ENCODE results near the gene OBSCN. TPM values are rescaled to one million over a fixed set of nuclear protein-coding genes. Genes with fewer than 3 reads are reported as not detected.

OBSCN gene
- total RNA-seq, 2 experiments from 2014 or later, result 14.3 to 14.9 TPM

DNA sequence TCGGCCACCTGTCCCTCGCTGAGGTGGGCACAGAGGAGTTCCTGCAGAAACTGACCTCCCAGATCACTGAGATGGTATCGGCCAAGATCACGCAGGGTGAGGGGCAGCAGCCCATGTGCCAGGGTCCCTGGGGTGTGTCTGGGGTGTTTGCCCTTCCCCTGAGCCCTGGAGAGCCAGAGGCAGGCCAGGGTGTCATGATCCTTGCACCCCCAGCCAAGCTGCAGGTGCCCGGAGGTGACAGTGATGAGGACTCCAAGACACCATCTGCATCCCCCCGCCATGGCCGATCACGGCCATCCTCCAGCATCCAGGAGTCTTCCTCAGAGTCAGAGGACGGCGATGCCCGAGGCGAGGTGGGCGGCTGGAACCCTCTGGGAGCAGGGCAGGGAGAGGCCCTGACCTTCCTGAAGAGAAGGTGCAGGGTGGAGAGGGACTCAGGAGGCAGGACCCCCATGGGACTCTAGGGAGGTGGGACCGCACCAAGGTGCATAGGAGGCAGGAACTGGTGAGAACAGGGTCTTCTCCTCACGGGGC lies 129.3 kb downstream of the OBSCN start:
- H3K36me3 Mint-ChIP-seq, result no peaks in the 10 kb centered on the region
- DNase-seq, result no peak
- no peaks in the 10 kb centered on the region for H3K4me1 Mint-ChIP-seq (ENCODE audit: low read depth)
- POLR2A ChIA-PET, result no interaction called here
- CTCF ChIA-PET, result no interaction called here
- no peaks in the 10 kb centered on the region for H3K9me3 Mint-ChIP-seq
- no peak overlapping the region for H3K4me3 Mint-ChIP-seq
- intact Hi-C loops (cut with micrococcal nuclease), result no loop called here
- no peaks in the 10 kb centered on the region for H3K27me3 Mint-ChIP-seq
- H3K27ac Mint-ChIP-seq, result no peak overlapping the region

DNA sequence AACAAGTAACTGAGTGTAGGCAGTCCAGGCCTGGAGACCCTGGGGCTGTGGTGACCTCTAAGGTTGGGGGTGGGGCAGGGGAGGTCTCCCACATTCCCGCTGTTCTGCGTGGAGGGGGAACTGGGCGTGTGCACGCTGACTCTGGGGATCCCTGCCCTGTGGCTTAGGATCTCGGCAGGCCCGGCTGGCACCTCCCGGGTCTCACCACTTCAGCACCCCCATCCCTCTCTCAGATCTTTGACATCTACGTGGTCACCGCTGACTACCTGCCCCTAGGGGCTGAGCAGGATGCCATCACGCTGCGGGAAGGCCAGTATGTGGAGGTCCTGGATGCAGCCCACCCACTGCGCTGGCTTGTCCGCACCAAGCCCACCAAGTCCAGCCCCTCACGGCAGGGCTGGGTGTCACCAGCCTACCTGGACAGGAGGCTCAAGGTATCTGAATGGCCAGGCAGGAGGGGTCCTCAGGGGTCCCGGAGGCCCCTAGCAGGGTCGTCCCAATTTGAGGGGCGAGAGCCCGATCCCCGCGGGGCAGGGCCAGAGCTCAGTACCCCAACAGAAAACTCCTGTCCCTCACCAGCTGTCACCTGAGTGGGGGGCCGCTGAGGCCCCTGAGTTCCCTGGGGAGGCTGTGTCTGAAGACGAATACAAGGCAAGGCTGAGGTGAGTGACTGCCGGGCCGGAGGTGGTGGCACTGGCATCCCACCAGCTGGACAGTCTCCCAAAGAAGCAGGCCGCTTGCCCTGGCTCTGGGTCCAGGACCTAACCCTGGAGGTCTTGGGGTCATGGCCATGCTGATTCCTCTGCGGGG lies 130.1 kb downstream of the OBSCN start:
- no peak overlapping the region for H3K4me3 Mint-ChIP-seq
- no peak overlapping the region for H3K27ac Mint-ChIP-seq
- CTCF ChIA-PET, result no interaction called here
- H3K4me1 Mint-ChIP-seq (ENCODE audit: low read depth), result no peaks in the 10 kb centered on the region
- H3K27me3 Mint-ChIP-seq, result no peaks in the 10 kb centered on the region
- H3K9me3 Mint-ChIP-seq, result no peaks in the 10 kb centered on the region
- POLR2A ChIA-PET, result no interaction called here
- intact Hi-C loops (cut with micrococcal nuclease), result no loop called here
- peaks cover 2% of the 10 kb centered on the region for H3K36me3 Mint-ChIP-seq
- no peak for DNase-seq

DNA sequence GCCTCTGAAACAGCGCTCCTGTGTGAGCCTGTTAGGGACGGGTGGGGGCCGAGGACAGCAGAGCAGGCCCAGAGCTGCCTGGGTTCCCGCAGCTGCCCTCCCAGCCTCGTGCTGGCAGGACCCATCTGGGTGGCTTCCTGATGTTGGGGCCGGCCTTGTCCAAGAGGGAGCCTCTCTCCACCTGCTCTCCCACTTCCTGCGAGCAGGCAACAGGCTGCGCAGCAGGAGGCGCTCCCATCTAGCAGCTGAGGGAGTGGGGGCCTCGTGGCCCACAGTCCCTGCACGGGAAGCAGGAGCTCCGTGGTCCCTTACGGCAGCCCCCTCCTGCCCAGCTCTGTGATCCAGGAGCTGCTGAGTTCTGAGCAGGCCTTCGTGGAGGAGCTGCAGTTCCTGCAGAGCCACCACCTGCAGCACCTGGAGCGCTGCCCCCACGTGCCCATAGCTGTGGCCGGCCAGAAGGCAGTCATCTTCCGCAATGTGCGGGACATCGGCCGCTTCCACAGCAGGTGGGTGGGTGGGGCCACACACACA lies 130.7 kb downstream of the OBSCN start:
- DNase-seq, result no peak
- POLR2A ChIA-PET, result no interaction called here
- Mint-ChIP-seq H3K27me3 (no peaks in the 10 kb centered on the region), H3K27ac (no peak overlapping the region), H3K9me3 (peaks cover under 1% of the 10 kb centered on the region), H3K36me3 (peaks cover 2% of the 10 kb centered on the region), H3K4me1 (ENCODE audit: low read depth) (no peaks in the 10 kb centered on the region), H3K4me3 (no peak overlapping the region)
- CTCF ChIA-PET, result no interaction called here
- intact Hi-C loops (cut with micrococcal nuclease), result no loop called here

DNA sequence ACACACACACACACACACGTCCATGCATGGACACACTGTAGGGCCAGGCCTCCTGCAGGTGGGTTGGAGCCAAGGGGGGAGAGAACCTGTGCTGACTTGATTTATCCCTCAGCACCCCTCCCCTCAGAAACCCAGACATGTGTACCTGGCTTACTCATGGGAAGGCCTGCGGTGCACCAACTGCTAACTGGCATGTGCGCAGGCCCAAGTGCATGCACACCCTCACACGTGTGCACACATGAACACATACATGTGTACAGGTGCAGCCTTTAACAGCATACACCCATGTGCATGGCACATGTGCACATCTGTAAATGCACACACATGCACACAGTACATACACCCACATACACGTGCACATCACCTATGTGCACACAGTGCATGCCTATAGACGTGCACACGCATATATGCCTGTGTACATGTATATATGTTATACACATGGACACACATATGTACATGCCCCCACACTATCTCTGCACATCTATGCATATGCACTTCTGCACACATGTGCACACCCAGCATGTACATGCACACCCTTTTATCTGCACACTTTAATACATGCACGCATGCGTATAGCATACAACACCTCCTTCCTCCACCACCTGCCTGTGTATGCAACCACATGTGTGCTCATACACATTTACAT lies 131.3 kb downstream of the OBSCN start:
- Mint-ChIP-seq H3K4me3 (no peak overlapping the region), H3K27me3 (no peaks in the 10 kb centered on the region), H3K9me3 (peaks cover 6% of the 10 kb centered on the region), H3K27ac (no peak overlapping the region), H3K36me3 (peaks cover 2% of the 10 kb centered on the region), H3K4me1 (ENCODE audit: low read depth) (no peaks in the 10 kb centered on the region)
- ChIA-PET POLR2A (no interaction called here), CTCF (no interaction called here)
- DNase-seq, result no peak
- intact Hi-C loops (cut with micrococcal nuclease), result no loop called here

DNA sequence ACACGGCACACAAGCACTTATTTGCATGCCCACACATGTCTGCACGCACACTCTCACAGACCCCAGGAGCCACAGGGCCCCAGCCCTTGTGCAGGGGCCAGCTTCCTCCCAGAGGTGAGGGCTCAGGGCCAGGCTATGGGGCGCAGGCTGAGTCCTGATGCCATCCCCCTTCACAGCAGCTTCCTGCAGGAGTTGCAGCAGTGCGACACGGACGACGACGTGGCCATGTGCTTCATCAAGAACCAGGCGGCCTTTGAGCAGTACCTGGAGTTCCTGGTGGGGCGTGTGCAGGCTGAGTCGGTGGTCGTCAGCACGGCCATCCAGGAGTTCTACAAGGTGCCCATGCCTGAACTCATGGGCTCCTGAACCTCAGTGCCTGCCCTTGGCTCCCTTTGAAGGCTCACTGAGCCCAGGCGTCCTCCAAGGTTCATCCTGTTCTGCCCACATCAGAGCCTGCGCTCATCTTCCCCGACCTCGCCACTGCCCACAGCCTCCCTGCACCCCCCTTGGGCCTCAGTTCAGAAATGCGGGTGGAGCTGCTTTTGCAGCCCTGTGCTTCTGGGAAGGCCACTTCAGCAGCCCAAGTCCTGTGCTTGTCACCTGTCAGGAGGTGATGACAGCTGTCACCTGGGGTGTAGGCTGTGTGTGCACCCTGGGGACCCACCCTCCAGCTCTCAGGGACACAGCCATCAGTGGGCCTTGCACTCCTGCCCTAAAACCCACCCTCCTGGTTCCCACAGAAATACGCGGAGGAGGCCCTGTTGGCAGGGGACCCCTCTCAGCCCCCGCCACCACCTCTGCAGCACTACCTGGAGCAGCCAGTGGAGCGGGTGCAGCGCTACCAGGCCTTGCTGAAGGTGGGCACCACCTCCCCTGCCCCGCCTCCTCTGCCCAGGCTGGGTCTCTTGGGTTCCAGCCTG lies 132.2 kb downstream of the OBSCN start:
- Mint-ChIP-seq H3K27ac (no peak overlapping the region), H3K9me3 (peaks cover 9% of the 10 kb centered on the region), H3K36me3 (peaks cover 2% of the 10 kb centered on the region), H3K27me3 (no peaks in the 10 kb centered on the region), H3K4me3 (no peak overlapping the region), H3K4me1 (ENCODE audit: low read depth) (no peaks in the 10 kb centered on the region)
- intact Hi-C loops (cut with micrococcal nuclease), result no loop called here
- ChIA-PET POLR2A (no interaction called here), CTCF (no interaction called here)
- DNase-seq, result no peak

DNA sequence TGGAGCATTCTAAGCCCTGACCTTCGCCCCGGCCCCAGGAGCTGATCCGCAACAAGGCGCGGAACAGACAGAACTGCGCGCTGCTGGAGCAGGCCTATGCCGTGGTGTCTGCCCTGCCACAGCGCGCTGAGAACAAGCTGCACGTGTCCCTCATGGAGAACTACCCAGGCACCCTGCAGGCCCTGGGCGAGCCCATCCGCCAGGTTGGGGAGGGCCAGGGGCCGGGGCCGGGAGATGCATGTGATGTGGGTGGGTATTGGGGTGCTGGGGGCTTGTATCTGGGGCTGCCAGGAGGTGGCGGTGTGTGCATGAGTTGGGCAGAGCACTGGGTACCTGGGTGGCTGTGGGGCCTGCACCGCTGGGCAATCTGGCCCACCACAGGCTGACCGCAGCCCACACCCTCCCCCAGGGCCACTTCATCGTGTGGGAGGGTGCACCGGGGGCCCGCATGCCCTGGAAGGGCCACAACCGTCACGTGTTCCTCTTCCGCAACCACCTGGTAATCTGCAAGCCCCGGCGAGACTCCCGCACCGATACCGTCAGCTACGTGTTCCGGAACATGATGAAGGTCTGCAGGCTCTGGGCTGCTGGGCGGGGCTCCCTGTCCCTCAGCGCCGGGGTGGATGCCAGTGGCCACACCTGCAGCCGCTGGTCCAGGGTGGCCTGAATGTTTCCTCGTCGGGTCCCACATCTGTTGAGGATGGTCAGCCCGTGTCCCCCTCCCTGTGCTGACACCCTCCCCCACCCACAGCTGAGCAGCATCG lies 133.0 kb downstream of the OBSCN start:
- DNase-seq, result no peak
- CTCF ChIA-PET, result no interaction called here
- no peaks in the 10 kb centered on the region for H3K27me3 Mint-ChIP-seq

DNA sequence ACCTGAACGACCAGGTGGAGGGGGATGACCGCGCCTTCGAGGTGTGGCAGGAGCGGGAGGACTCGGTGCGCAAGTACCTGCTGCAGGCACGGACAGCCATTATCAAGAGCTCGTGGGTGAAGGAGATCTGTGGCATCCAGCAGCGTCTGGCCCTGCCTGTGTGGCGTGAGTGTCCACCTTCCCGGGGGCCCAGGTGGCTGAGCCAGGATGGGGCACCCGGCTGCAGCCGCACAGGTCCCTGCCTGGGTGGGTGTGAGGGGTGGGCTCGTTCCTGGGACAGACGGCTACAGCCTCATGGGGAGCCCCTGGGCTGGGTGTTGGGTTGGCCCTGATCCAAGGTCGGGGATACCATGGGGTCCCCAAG lies 133.6 kb downstream of the OBSCN start:
- no peaks in the 10 kb centered on the region for H3K27me3 Mint-ChIP-seq
- ChIA-PET CTCF (no interaction called here), POLR2A (no interaction called here)
- H3K27ac Mint-ChIP-seq, result no peak overlapping the region
- H3K9me3 Mint-ChIP-seq, result peaks cover 9% of the 10 kb centered on the region
- intact Hi-C loops (cut with micrococcal nuclease), result no loop called here
- no peaks in the 10 kb centered on the region for H3K4me1 Mint-ChIP-seq (ENCODE audit: low read depth)
- peaks cover 2% of the 10 kb centered on the region for H3K36me3 Mint-ChIP-seq
- no peak overlapping the region for H3K4me3 Mint-ChIP-seq
- no peak for DNase-seq

More for the DNA sequence above, 133.0 kb downstream of the OBSCN start:
- no peak overlapping the region for H3K27ac Mint-ChIP-seq
- no peak overlapping the region for H3K4me3 Mint-ChIP-seq
- peaks cover 2% of the 10 kb centered on the region for H3K36me3 Mint-ChIP-seq
- H3K4me1 Mint-ChIP-seq (ENCODE audit: low read depth), result no peaks in the 10 kb centered on the region
- H3K9me3 Mint-ChIP-seq, result peaks cover 9% of the 10 kb centered on the region
- POLR2A ChIA-PET, result no interaction called here
- intact Hi-C loops (cut with micrococcal nuclease), result no loop called here

DNA sequence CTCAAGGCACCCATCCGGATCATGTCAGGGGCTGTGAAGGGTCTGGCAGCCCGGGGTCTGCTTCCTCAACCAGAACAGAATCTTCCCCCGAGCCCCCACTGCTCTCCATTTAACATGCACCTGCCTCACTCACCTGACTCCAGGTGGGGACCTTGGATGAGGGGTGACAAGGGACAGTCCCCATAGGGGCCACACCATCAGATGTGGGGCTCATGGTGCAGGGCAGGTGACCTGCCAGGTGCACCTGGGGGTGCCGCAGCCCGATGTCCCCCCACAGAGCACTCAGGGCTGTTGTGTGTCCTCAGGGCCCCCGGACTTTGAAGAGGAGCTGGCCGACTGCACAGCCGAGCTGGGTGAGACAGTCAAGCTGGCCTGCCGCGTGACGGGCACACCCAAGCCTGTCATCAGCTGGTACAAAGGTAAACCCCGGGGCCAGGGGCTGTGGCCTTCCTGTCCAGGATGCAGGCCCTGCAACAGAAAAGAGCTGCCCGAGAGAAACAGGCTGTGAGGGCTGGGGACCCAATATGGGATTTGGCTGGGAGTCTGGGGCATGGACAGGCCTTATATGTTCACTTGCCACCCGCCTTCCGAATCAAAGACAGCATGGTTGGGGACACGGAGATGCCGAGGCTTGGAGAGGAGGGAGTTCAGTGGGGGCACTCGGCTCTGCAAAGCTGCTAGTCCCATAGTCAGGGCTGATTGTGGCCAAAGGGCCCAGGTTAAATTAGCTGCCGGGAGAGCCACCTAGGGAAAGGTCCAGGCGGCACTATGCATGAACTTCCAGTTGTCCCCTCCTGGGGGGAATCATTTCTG lies 134.2 kb downstream of the OBSCN start:
- Mint-ChIP-seq H3K9me3 (peaks cover 9% of the 10 kb centered on the region), H3K36me3 (peaks cover 2% of the 10 kb centered on the region), H3K4me3 (no peak overlapping the region), H3K4me1 (ENCODE audit: low read depth) (no peaks in the 10 kb centered on the region), H3K27ac (no peak overlapping the region), H3K27me3 (no peaks in the 10 kb centered on the region)
- intact Hi-C loops (cut with micrococcal nuclease), result no loop called here
- no peak for DNase-seq
- POLR2A ChIA-PET, result no interaction called here
- CTCF ChIA-PET, result no interaction called here

DNA sequence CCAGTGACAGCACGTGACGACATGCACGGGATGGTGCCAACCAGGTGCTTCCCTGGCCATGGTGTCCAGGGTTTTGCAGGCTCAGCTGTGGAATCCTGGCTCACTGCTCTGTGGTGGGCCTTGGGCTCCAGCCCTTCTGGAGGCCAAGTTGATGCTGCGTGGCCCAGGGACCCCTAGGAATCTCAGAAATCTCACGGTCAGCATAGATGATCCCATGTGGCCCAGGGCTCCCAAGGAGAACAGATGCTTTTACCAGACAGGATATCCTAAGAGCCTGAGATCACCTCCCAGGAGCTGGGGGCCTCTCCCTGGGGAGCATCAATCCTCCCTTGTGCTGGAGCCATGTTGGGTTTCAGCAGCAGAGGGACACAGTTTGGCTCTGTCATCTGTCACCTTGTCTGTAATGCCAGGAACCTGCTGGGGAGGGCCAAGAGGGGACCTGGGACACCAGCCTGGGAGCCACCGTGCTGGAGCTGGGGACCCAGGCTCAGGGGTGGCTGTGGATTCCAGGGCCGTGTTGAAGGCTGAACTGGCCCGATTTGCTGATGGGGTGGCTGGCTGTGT lies 134.9 kb downstream of the OBSCN start:
- Mint-ChIP-seq H3K27ac (no peak overlapping the region), H3K4me3 (no peak overlapping the region), H3K27me3 (no peaks in the 10 kb centered on the region), H3K36me3 (peaks cover 2% of the 10 kb centered on the region), H3K4me1 (ENCODE audit: low read depth) (no peaks in the 10 kb centered on the region), H3K9me3 (peaks cover 9% of the 10 kb centered on the region)
- CTCF ChIA-PET, result no interaction called here
- no peak for DNase-seq
- intact Hi-C loops (cut with micrococcal nuclease), result no loop called here
- POLR2A ChIA-PET, result no interaction called here

DNA sequence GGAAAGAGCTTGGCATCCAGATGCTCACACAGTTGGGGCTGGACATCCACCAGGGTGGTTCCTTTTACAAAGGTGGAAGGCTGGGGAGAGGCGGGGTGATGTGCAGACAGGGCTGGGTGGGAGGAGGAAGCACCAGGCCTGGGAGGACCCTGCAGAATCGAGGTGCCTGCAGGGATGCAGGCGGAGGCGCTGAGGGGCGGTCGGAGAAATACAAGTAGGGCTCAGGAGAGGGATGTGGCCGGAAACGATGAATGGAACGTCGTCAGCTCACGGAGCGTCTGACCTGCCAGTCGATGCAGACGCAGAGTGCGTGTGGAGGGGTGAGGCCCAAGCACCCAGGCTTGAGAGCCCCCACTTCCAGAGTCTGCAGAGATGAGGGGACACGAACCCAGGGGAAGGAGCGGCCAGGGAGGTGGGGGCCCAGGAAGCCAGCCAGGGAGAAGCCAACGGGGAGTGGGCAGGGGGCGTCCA lies 135.4 kb downstream of the OBSCN start:
- ChIA-PET CTCF (no interaction called here), POLR2A (no interaction called here)
- peaks cover 2% of the 10 kb centered on the region for H3K36me3 Mint-ChIP-seq
- no peaks in the 10 kb centered on the region for H3K4me1 Mint-ChIP-seq (ENCODE audit: low read depth)
- H3K4me3 Mint-ChIP-seq, result no peak overlapping the region
- peaks cover 9% of the 10 kb centered on the region for H3K9me3 Mint-ChIP-seq
- H3K27ac Mint-ChIP-seq, result no peak overlapping the region
- H3K27me3 Mint-ChIP-seq, result no peaks in the 10 kb centered on the region
- intact Hi-C loops (cut with micrococcal nuclease), result no loop called here
- no peak for DNase-seq

DNA sequence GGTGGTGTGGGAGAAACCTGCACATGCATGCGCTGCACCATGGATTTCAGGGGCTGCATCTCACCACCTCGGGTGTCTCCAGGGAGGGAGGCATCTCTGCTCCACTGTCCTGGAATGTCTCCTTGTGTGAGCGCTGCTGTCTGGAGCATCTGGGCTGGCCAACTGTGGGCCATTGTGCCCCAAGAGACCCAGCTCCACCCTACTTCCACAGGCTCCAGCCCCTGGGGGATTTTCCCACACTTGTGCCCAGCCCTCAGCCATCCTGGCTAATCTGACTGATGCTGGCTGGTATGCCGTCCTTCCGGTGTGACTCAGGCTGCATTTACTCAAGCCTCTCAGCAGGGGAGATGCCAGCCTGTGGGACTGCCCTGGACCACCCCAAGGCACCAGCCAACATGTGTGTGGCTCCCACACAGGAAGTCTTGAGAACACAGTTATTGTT lies 136.8 kb downstream of the OBSCN start:
- POLR2A ChIA-PET, result no interaction called here
- DNase-seq, result no peak
- no peaks in the 10 kb centered on the region for H3K4me1 Mint-ChIP-seq (ENCODE audit: low read depth)

More for the DNA sequence above, 136.8 kb downstream of the OBSCN start:
- peaks cover 2% of the 10 kb centered on the region for H3K36me3 Mint-ChIP-seq
- no peak overlapping the region for H3K4me3 Mint-ChIP-seq
- no peaks in the 10 kb centered on the region for H3K27me3 Mint-ChIP-seq
- intact Hi-C loops (cut with micrococcal nuclease), result no loop called here
- CTCF ChIA-PET, result no interaction called here
- peaks cover 9% of the 10 kb centered on the region for H3K9me3 Mint-ChIP-seq
- H3K27ac Mint-ChIP-seq, result no peak overlapping the region
